ENCODE measurements around the gene GPRC5C.

GPRC5C gene

GRCh38 chr17:74430706-74431567 lies 951 bp upstream of the GPRC5C start:
- H3K4me3 ChIP-seq (ENCODE audit: control insufficient read depth, low read depth, low read length) = peak overlapping the region; percentile 21
- TF ChIP-seq, protein P1, sequence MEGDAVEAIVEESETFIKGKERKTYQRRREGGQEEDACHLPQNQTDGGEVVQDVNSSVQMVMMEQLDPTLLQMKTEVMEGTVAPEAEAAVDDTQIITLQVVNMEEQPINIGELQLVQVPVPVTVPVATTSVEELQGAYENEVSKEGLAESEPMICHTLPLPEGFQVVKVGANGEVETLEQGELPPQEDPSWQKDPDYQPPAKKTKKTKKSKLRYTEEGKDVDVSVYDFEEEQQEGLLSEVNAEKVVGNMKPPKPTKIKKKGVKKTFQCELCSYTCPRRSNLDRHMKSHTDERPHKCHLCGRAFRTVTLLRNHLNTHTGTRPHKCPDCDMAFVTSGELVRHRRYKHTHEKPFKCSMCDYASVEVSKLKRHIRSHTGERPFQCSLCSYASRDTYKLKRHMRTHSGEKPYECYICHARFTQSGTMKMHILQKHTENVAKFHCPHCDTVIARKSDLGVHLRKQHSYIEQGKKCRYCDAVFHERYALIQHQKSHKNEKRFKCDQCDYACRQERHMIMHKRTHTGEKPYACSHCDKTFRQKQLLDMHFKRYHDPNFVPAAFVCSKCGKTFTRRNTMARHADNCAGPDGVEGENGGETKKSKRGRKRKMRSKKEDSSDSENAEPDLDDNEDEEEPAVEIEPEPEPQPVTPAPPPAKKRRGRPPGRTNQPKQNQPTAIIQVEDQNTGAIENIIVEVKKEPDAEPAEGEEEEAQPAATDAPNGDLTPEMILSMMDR (IDR thresholded peaks at IDR 0.05; ENCODE audit: control insufficient read depth, insufficient read depth, low read depth, low read length, missing control alignments) = no peak

DNA sequence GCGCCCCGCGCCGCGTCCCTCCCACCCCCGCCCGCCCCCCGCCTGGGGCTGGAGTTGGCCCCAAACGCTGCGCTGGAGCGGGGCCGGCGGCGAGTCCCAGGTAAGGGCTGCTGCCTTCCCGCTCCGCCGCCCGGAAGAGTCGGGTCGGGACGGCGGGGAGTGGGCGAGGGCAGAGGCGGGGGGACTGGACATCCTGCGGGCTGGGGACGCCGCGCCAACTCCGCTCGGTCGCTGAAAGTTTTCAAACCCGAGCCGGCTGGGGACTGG lies 469 bp downstream of the GPRC5C start:
- H3K4me3 ChIP-seq (ENCODE audit: control insufficient read depth, low read depth, low read length) = no peak overlapping the region
- TF ChIP-seq, protein P1 (IDR thresholded peaks at IDR 0.05; ENCODE audit: control insufficient read depth, insufficient read depth, low read depth, low read length, missing control alignments) = no peak
- no peak for DNase-seq (ENCODE audit: low read depth)

More at GRCh38 chr17:74430706-74431567, 951 bp upstream of the GPRC5C start:
- no peak for DNase-seq (ENCODE audit: low read depth)

DNA sequence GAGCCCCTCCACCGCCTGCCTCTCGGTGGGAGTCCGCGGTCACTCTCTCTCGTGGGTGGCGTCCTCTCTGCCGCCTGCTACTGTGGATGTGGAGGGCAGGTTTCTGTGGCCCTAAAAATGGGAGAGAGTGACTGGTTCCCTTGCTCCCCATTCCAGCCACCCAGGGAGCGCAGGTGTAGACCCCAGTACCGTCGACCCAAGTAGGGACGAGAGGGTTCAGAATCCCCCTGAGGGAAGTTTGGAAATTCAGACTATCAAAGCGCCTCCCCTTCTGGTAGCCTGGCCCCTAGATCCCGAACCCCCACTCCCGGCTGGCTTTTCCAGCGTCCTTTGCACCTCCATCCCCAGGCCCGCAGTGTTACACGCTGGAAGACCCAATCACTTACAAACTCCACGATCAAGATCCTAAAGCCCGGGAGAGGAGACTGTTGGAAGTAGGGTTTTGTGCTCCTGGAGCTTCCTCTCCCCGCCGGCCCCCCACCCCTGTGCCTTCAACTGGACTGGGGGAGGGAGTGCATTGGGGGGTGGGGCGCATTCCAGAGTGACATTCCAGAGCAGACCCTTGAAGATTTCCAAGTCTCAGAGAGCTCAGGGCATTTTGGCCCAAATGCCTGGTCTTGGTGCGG lies 991 bp downstream of the GPRC5C start:
- H3K4me3 ChIP-seq (ENCODE audit: control insufficient read depth, low read depth, low read length) = no peak overlapping the region
- DNase-seq (ENCODE audit: low read depth) = no peak
- TF ChIP-seq, protein P1 (IDR thresholded peaks at IDR 0.05; ENCODE audit: control insufficient read depth, insufficient read depth, low read depth, low read length, missing control alignments) = no peak

DNA sequence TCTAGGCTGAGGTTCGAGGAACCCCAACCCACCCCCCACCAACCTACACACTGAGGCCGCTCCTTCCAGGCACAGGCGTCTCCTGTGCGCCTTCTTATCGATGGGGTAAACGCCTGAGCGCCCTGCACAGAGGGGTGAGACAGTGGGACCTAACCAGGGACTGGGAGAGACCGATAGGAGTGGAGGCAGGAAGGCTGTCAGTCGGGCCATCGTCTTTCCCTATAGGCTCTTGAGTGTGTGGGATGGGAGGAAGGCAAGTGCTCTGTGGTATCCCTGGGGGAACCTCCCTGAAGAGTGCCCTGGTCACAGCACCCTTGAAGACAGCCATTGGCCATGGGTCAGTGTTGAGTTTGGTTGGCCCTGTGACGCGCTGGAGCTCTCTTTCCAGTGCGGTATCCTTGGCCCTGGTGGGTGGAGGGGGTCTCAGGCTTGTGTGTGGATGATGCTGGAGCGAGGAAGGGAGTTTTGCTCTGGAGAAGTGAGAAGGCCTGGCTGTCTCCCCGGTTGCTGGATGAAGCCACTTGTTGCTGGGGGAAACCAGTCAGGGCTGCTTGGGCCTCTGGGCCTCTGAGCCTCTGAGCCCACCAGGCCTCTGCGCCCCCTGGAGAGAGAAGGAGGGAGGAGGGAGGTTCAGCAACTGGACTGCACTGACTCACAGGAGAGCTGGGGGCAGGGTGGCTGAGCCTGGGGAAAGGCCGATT lies 1.7 kb downstream of the GPRC5C start:
- H3K4me3 ChIP-seq (ENCODE audit: control insufficient read depth, low read depth, low read length) = no peak overlapping the region
- TF ChIP-seq, protein P1 (IDR thresholded peaks at IDR 0.05; ENCODE audit: control insufficient read depth, insufficient read depth, low read depth, low read length, missing control alignments) = no peak
- DNase-seq (ENCODE audit: low read depth) = no peak

GRCh38 chr17:74435775-74436359 lies 4.0 kb downstream of the GPRC5C start:
- TF ChIP-seq, protein P1 (IDR thresholded peaks at IDR 0.05; ENCODE audit: control insufficient read depth, insufficient read depth, low read depth, low read length, missing control alignments) = no peak
- no peak for DNase-seq (ENCODE audit: low read depth)
- H3K4me3 ChIP-seq (ENCODE audit: control insufficient read depth, low read depth, low read length) = no peak overlapping the region

DNA sequence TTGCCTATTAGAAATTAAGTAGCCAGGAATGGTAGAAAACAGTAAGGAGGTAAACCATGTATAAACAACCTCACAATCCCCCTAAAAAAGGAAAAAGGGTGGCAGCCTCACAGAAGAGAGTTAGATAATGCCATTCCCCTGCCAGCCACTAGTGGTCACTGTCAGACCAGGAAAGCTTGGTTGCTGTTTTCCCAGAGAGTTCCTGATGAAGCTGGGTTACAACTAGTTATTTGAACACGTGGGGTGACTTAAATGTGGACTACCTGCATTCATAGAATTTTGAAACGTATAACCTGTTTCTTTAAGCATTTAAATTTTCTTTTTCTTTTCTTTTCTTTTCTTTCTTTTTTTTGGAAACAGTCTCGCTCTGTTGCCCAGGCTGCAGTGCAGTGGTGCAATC lies 5.8 kb downstream of the GPRC5C start:
- no peak overlapping the region for H3K4me3 ChIP-seq (ENCODE audit: control insufficient read depth, low read depth, low read length)
- TF ChIP-seq, protein P1 (IDR thresholded peaks at IDR 0.05; ENCODE audit: control insufficient read depth, insufficient read depth, low read depth, low read length, missing control alignments) = peak; percentile 50
- DNase-seq (ENCODE audit: low read depth) = no peak
